T-helper 2 cell treated with Interferon-gamma antibody and Interleukin-4, amounts not matched to agents 5 μg/mL and 100 μg/mL, for 36 hours (primary cell): ENCODE results near the gene USP30.

ENCODE experiments used
- DNase-seq: peaks from one replicate; pipeline ENCODE4 v3.0.0; 2021; ENCODE audit warnings: low spot score
- H3K27ac Mint-ChIP-seq: one replicate; pipeline ENCODE4 v1.8.0; 2021; ENCODE audit warnings: mild to moderate bottlenecking, mixed read lengths
- H3K27me3 Mint-ChIP-seq: one replicate; pipeline ENCODE4 v1.8.0; 2021; ENCODE audit warnings: low read depth, mixed read lengths
- H3K36me3 Mint-ChIP-seq: one replicate; pipeline ENCODE4 v1.8.0; 2021; ENCODE audit warnings: low read depth, mixed read lengths
- H3K4me1 Mint-ChIP-seq: one replicate; pipeline ENCODE4 v1.8.0; 2021; ENCODE audit warnings: low read depth, mixed read lengths
- H3K4me3 Mint-ChIP-seq: one replicate; pipeline ENCODE4 v1.8.0; 2022; ENCODE audit warnings: mild to moderate bottlenecking, moderate library complexity, mixed read lengths
- H3K9me3 Mint-ChIP-seq: one replicate; pipeline ENCODE4 v1.8.0; 2021; ENCODE audit warnings: mixed read lengths

The USP30 gene

GRCh38 chr12:109115758-109116610 lies 63.6 kb downstream of the USP30 start, which contains the start of gene ACACB:
TSS of gene ACACB (plus strand) at chr12:109116587. CDS start at chr12:109139406, 22,819 bp downstream.
- DNase-seq: no peak
- Mint-ChIP-seq H3K4me3 (no peak within 1 kb of the TSS), H3K27ac (no peak within 1 kb of the TSS), H3K9me3 (no peaks in the 10 kb centered on the region), H3K27me3 (no peaks in the 10 kb centered on the region), H3K4me1 (peaks cover 8% of the 10 kb centered on the region), H3K36me3 (no peaks in the 10 kb centered on the region)

GRCh38 chr12:109116611-109116949 lies 64.2 kb downstream of the USP30 start:
- no peaks in the 10 kb centered on the region for H3K27me3 Mint-ChIP-seq
- no peak for DNase-seq
- no peak overlapping the region for H3K4me3 Mint-ChIP-seq
- no peaks in the 10 kb centered on the region for H3K9me3 Mint-ChIP-seq
- H3K4me1 Mint-ChIP-seq: peaks cover 8% of the 10 kb centered on the region
- H3K36me3 Mint-ChIP-seq: no peaks in the 10 kb centered on the region
- no peak overlapping the region for H3K27ac Mint-ChIP-seq

DNA sequence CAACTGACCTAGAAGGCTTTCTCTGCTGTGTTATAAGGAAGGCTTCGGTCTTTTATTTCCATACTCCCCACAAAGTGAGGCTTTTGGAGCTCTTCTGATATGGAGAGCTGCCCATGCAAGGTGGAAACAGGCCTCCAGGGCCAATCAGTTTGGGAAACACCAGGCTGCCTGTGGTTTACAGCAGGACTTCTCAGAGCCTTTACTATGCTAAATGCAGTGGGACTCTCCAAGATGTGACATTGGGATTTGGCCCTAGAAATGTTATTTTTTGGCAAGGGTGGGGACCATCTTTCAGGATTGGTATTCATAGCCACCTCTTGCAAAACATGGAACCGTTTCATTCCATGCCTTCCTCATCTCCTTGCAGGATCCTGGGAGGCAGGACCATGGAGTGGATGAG lies 67.7 kb downstream of the USP30 start:
- Mint-ChIP-seq H3K4me3 (no peak overlapping the region), H3K36me3 (no peaks in the 10 kb centered on the region), H3K4me1 (peaks cover 4% of the 10 kb centered on the region)

GRCh38 chr12:109120557-109120956 lies 68.2 kb downstream of the USP30 start:
- peaks cover 2% of the 10 kb centered on the region for H3K27me3 Mint-ChIP-seq
- H3K4me1 Mint-ChIP-seq: peaks cover 3% of the 10 kb centered on the region
- H3K36me3 Mint-ChIP-seq: no peaks in the 10 kb centered on the region
- DNase-seq: no peak
- no peaks in the 10 kb centered on the region for H3K9me3 Mint-ChIP-seq
- H3K27ac Mint-ChIP-seq: no peak overlapping the region
- no peak overlapping the region for H3K4me3 Mint-ChIP-seq

More for the DNA sequence above, 67.7 kb downstream of the USP30 start:
- DNase-seq: no peak
- Mint-ChIP-seq H3K27me3 (peaks cover 2% of the 10 kb centered on the region), H3K9me3 (no peaks in the 10 kb centered on the region), H3K27ac (no peak overlapping the region)

DNA sequence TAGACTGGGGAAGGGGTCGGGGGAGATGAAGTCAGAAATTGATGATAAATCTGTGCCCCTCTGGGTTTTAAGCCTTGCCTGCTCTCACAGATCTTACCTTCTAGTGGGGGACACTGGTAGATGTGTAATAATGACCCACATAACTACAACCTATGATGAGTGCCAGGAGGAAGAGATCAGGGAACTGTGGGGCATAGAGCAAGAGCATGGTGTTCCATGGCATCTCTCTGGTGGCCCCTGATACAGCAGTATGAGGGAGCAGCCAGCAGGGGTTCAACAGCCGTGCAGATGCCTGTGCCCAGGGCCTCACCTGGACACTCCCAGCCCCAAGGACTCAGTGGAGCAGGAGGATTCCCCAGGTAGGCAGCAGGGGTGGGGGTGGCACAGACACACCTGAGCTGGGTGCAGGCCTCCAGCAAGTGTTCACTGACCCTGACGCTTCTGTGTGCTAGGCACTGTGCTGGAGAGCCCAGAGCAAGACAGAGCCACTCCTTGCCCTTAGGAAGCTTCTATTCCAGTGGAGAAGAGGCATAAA lies 69.0 kb downstream of the USP30 start:
- Mint-ChIP-seq H3K4me3 (no peak overlapping the region), H3K27ac (no peak overlapping the region), H3K9me3 (no peaks in the 10 kb centered on the region), H3K4me1 (no peaks in the 10 kb centered on the region), H3K36me3 (no peaks in the 10 kb centered on the region), H3K27me3 (peaks cover 5% of the 10 kb centered on the region)
- no peak for DNase-seq

DNA sequence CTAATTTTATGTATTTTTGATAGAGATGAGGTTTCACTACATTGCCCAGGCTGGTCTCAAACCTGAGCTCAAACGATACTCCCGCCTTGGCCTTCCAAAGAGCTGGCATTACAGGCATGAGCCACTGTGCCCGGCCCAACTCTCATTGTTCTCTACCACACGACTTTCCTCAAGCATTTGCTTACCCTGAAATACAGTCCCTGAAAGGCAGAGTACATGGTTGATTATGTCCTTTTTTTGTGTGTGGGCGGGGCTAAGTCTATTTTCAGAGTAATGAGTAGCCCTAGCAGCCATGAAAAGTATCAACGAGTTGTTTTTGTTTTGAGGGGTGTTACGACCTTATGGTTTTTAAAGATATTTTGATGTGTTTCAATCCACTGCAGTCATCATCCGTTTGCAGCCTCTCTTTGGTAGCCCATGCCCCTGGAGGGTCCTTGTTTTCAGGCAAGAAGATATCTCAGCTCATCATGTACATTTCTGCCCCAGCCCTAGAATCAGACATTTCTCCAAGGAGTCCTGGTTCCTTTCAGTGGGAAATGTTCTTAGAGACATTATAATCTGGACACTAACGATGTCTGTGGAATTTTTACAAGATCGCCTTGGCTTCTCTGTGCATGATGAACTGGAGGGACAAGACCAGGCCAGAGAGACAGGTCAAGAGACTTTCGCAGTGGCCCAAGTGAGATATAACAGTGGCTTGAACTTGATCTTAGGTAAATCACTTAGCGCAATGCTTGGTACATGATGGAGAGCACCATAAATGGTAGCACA lies 72.7 kb downstream of the USP30 start:
- H3K36me3 Mint-ChIP-seq: no peaks in the 10 kb centered on the region
- H3K27ac Mint-ChIP-seq: no peak overlapping the region
- no peak overlapping the region for H3K4me3 Mint-ChIP-seq

GRCh38 chr12:109125791-109126190 lies 73.4 kb downstream of the USP30 start:
- Mint-ChIP-seq H3K27ac (no peak overlapping the region), H3K4me3 (no peak overlapping the region)

More for the DNA sequence above, 72.7 kb downstream of the USP30 start:
- H3K9me3 Mint-ChIP-seq: no peaks in the 10 kb centered on the region
- H3K4me1 Mint-ChIP-seq: no peaks in the 10 kb centered on the region
- no peak for DNase-seq
- H3K27me3 Mint-ChIP-seq: peaks cover 5% of the 10 kb centered on the region

DNA sequence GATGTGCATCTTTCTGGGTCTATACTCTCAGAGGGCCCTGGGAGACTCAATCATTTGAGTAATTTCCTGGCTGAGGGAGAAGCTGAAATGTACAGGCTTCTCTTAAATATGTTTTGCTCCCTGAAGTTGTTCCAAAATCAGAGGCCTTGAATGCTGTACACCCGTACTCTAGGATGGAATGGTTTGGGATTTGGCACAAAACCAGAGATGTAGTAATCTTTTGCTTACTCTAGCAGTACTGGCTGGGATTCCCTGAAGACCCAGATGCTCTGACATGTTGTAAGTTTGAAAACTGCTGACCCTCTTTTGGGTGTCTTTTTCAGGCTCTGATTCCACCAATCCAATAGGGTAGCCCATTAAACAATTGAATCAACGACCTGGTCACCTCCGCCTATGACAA lies 74.4 kb downstream of the USP30 start:
- no peak for DNase-seq
- no peak overlapping the region for H3K4me3 Mint-ChIP-seq
- H3K9me3 Mint-ChIP-seq: no peaks in the 10 kb centered on the region
- H3K36me3 Mint-ChIP-seq: no peaks in the 10 kb centered on the region
- H3K27ac Mint-ChIP-seq: no peak overlapping the region
- peaks cover 5% of the 10 kb centered on the region for H3K27me3 Mint-ChIP-seq
- H3K4me1 Mint-ChIP-seq: no peaks in the 10 kb centered on the region

More at GRCh38 chr12:109125791-109126190, 73.4 kb downstream of the USP30 start:
- no peaks in the 10 kb centered on the region for H3K4me1 Mint-ChIP-seq
- peaks cover 5% of the 10 kb centered on the region for H3K27me3 Mint-ChIP-seq
- H3K36me3 Mint-ChIP-seq: no peaks in the 10 kb centered on the region
- no peaks in the 10 kb centered on the region for H3K9me3 Mint-ChIP-seq
- no peak for DNase-seq

- Mint-ChIP-seq H3K27ac (no peak overlapping the region), H3K36me3 (no peaks in the 10 kb centered on the region), H3K4me3 (no peak overlapping the region), H3K4me1 (no peaks in the 10 kb centered on the region), H3K27me3 (peaks cover 5% of the 10 kb centered on the region), H3K9me3 (no peaks in the 10 kb centered on the region)
- DNase-seq: no peak
Measured at GRCh38 chr12:109127533-109128242, 75.3 kb downstream of the USP30 start.

- Mint-ChIP-seq H3K27me3 (peaks cover 4% of the 10 kb centered on the region), H3K27ac (no peak overlapping the region), H3K9me3 (no peaks in the 10 kb centered on the region), H3K36me3 (no peaks in the 10 kb centered on the region), H3K4me3 (no peak overlapping the region), H3K4me1 (no peaks in the 10 kb centered on the region)
- DNase-seq: no peak
Measured at GRCh38 chr12:109130297-109131153, 78.1 kb downstream of the USP30 start.

DNA sequence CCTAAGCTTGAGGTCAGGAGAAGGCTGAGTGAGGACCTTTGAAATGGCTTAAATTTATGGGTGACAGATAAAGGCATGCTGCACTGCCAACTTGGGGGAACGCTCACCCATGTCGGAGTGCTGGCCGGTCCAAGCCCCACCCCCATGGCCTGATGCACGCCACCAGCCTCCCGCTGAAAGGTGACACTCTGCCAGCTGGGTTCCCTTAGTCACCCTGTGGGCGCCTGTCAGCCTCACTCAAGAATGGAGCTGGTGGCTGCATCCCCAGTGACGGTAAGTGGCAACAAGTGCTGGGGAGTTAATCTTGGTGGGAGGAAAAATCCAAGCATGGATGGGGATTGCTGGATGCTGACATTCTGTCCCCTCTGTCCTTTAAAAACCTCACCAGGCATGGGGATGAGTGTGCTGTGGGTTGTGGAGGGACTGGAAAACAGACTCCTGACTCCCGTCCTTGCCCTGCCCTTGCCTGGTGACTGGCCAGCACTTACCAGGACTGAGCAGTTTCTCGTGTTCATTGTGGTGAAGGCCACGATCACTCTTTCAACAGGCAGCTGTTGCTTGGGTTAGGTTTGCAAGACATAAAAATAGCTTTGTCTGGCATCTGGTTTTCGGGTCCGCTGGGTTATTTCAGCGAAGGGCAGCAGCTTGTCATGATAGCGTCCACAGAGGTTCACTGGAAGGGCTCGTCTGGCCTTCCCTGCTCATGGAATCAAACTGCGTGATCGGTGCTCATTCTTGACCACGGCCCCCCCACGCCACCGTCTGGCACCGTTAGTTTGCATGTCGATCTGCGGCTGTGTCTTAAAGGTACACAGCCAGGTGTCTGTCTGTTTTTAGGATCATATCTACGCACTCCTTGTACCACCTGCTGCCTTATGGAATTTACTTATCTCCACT lies 79.0 kb downstream of the USP30 start:
- DNase-seq: no peak
- H3K4me3 Mint-ChIP-seq: no peak overlapping the region
- peaks cover 2% of the 10 kb centered on the region for H3K27me3 Mint-ChIP-seq
- no peak overlapping the region for H3K27ac Mint-ChIP-seq
- H3K9me3 Mint-ChIP-seq: no peaks in the 10 kb centered on the region
- no peaks in the 10 kb centered on the region for H3K4me1 Mint-ChIP-seq
- no peaks in the 10 kb centered on the region for H3K36me3 Mint-ChIP-seq

- Mint-ChIP-seq H3K9me3 (peaks cover 3% of the 10 kb centered on the region), H3K4me3 (no peak overlapping the region), H3K4me1 (no peaks in the 10 kb centered on the region), H3K27ac (no peak overlapping the region), H3K27me3 (peaks cover 2% of the 10 kb centered on the region), H3K36me3 (no peaks in the 10 kb centered on the region)
- no peak for DNase-seq
Measured at GRCh38 chr12:109134186-109134917, 82.0 kb downstream of the USP30 start.
